Kidney epithelial cell (primary cell): ENCODE data around the gene CDH22. TPM values are rescaled to one million over a fixed set of nuclear protein-coding genes. Genes with fewer than 3 reads are reported as not detected.
A peak's percentile ranks its signal among the peaks of the same experiment; 100 is the strongest.

Source experiments
- DNase-seq: peaks from one replicate; pipeline ENCODE4 v3.0.0-alpha.2; 2010; ENCODE audit warnings: low read depth
- H3K27me3 ChIP-seq: 2 replicates; pipeline ENCODE4 v1.6.0; 2011; ENCODE audit warnings: low read length; ENCODE audit not compliant: control insufficient read depth, insufficient read depth
- H3K36me3 ChIP-seq: 2 replicates; pipeline ENCODE4 v1.5.1; 2011; ENCODE audit warnings: low read length; ENCODE audit not compliant: control insufficient read depth, insufficient read depth
- H3K4me3 ChIP-seq: 2 replicates; pipeline ENCODE4 v1.5.1; 2011; ENCODE audit warnings: low read depth, mild to moderate bottlenecking, control low read depth, low read length
- total RNA-seq: library from RNA; depleted of rRNA; stranded (reverse); fragments of >200 nt; gene quantifications from 2 replicates; pipeline ENCODE4 v1.2.3, GENCODE V29; 2015
- TF ChIP-seq, protein P1 (sequence below): IDR thresholded peaks from 2 replicates; pipeline ENCODE4 v1.5.1; 2011; ENCODE audit warnings: mild to moderate bottlenecking, moderate library complexity, low read length, control low read depth, inconsistent platforms; ENCODE audit not compliant: insufficient read depth, poor library complexity, severe bottlenecking

CDH22 gene
- total RNA-seq, 1 donor from 2014 or later: not detected

GRCh38 chr20:46256293-46256692 is 52.0 kb downstream of the CDH22 start:
- TF ChIP-seq, protein P1, sequence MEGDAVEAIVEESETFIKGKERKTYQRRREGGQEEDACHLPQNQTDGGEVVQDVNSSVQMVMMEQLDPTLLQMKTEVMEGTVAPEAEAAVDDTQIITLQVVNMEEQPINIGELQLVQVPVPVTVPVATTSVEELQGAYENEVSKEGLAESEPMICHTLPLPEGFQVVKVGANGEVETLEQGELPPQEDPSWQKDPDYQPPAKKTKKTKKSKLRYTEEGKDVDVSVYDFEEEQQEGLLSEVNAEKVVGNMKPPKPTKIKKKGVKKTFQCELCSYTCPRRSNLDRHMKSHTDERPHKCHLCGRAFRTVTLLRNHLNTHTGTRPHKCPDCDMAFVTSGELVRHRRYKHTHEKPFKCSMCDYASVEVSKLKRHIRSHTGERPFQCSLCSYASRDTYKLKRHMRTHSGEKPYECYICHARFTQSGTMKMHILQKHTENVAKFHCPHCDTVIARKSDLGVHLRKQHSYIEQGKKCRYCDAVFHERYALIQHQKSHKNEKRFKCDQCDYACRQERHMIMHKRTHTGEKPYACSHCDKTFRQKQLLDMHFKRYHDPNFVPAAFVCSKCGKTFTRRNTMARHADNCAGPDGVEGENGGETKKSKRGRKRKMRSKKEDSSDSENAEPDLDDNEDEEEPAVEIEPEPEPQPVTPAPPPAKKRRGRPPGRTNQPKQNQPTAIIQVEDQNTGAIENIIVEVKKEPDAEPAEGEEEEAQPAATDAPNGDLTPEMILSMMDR: no peak
- DNase-seq: no peak
- H3K27me3 ChIP-seq: peaks cover 30% of the 10 kb centered on the region
- no peaks in the 10 kb centered on the region for H3K36me3 ChIP-seq
- H3K4me3 ChIP-seq: no peak overlapping the region

DNA sequence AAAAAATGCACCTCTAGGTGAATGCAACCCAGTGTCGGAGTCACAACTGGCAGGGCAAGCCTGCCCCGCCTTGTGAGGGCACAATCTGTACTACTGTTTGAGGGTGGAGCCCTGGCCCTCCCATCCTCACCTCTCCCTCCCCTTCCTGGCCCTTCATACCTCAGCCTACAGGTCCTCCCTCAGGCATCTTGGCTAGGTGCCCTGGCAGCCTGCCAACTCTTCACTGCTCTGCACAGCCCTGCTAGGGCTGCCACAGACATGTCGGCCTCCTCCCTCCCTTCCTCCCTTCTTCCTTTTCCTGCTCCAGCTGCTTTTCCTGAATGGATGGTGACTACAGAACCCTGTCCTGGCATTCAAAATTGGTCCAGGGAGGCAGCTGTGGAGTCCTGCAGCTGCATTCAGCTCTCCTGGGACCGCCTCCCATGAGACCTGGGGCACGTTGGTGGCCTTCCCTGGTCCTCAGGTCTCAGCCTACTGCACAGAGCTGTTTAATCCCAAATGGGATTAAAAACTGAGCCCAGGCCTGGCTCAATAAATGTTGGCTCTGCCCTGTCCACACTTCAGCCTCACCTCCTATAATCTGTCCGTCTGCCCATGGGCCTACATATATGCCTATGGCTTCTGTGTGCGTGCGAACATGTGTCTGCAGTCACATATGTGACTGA is 52.7 kb downstream of the CDH22 start:
- Histone ChIP-seq H3K27me3 (peaks cover 35% of the 10 kb centered on the region), H3K4me3 (no peak overlapping the region), H3K36me3 (no peaks in the 10 kb centered on the region)
- TF ChIP-seq, protein P1: no peak
- DNase-seq: peak; percentile 2

DNA sequence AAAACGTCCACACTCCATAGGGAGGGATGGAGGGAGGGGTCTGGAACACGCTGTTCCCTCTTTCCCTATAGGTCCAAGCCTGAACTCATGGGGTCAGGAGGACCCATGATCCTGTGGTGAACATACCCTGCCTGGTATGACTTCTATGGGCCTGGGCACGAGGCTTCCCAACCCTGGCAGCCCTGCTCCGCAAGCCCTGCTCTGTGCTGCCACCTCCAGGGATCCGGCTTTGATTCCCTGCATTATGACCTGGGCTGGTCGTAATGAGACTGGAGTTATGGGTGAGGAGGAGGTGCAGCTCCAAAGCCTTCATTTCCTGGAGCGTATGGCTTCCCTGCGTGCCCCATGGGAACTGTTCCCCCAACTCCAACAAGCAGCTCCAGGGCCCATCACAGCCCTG is 54.9 kb downstream of the CDH22 start:
- DNase-seq: no peak
- Histone ChIP-seq H3K27me3 (peaks cover 36% of the 10 kb centered on the region), H3K4me3 (no peak overlapping the region), H3K36me3 (no peaks in the 10 kb centered on the region)
- TF ChIP-seq, protein P1: peak; percentile 3

GRCh38 chr20:46252352-46253091 is 55.8 kb downstream of the CDH22 start:
- Histone ChIP-seq H3K4me3 (no peak overlapping the region), H3K36me3 (no peaks in the 10 kb centered on the region), H3K27me3 (peaks cover 40% of the 10 kb centered on the region)
- TF ChIP-seq, protein P1: no peak
- DNase-seq: no peak

GRCh38 chr20:46251211-46251673 is 57.1 kb downstream of the CDH22 start:
- TF ChIP-seq, protein P1: no peak
- Histone ChIP-seq H3K4me3 (no peak overlapping the region), H3K27me3 (peaks cover 44% of the 10 kb centered on the region), H3K36me3 (no peaks in the 10 kb centered on the region)
- DNase-seq: no peak
